K562 (cell line): Measurements from ENCODE around the gene JAKMIP2. TPM values are rescaled to one million over a fixed set of nuclear protein-coding genes. Genes with fewer than 3 reads are reported as not detected.

Source experiments
- ATAC-seq: fragments of 200-7000 bp; cut with Tn5 transposase; 3 replicates; pipeline ENCODE4 v1.9.1; 2020; ENCODE audit warnings: moderate library complexity
- BruUV-seq: library from RNA; stranded (reverse); fragments of 400-500 nt; replicated peaks from 2 replicates; lab custom pipeline; 2021; lab: Mats Ljungman, UMichigan
- CTCF ChIA-PET: fragments of 300-600 bp; formaldehyde crosslinking; extraction: SDS; loops from one replicate; lab custom pipeline; 2021; ENCODE audit warnings: low intra/inter-chr PET ratio; lab: Yijun Ruan, JAX
- POLR2A ChIA-PET: fragments of 300-600, 350-650 bp; sonication (Branson Sonifier 250); formaldehyde crosslinking; extraction: SDS; loops from one replicate; lab custom pipeline; 2021; ENCODE audit warnings: antibody characterized with exemption, inconsistent platforms; lab: Yijun Ruan, JAX
- DNase-seq, 4 experiments: peaks; one replicate each; pipeline versions ENCODE4 v3.0.0 to v3.0.0-alpha.2; 2011 to 2018; ENCODE audit warnings: low spot score in 3 of 4, mixed read lengths in 3 of 4; ENCODE audit errors: extremely low read depth in 1 of 4
- FAIRE-seq: peaks from 2 replicates; lab custom pipeline; 2011; peaks lifted over from hg19 to GRCh38; lab: Jason Lieb, UNC
- H2AFZ ChIP-seq: 2 replicates; pipeline ENCODE4 v1.6.0; 2011; ENCODE audit warnings: low read depth, low read length, control low read depth, inconsistent platforms
- H3K27ac ChIP-seq: fragments of 200-600 bp; 3 replicates; pipeline ENCODE4 v1.8.0; 2011; ENCODE audit warnings: low read depth, mild to moderate bottlenecking, control low read depth, inconsistent platforms, low read length, moderate library complexity, mixed read lengths; ENCODE audit errors: extremely low read depth
- H3K27me3 ChIP-seq, 2 experiments: fragments of 300-600 bp in 1 of 2; 2 replicates in 1 of 2; 3 replicates in 1 of 2; pipeline versions ENCODE4 v1.6.0 to v1.8.0; 2011; ENCODE audit warnings: inconsistent platforms in 2 of 2, low read length in 2 of 2, mild to moderate bottlenecking in 1 of 2, mixed read lengths in 1 of 2, moderate library complexity in 1 of 2; ENCODE audit not compliant: control insufficient read depth in 2 of 2, insufficient read depth in 2 of 2
- H3K36me3 ChIP-seq: fragments of 300-600 bp; 3 replicates; pipeline ENCODE4 v1.8.0; 2011; ENCODE audit warnings: mild to moderate bottlenecking, low read length, inconsistent platforms; ENCODE audit not compliant: control insufficient read depth, insufficient read depth
- H3K4me1 ChIP-seq, 2 experiments: fragments of 200-600 bp in 1 of 2; replicated peaks in 1 of 2; 2 replicates in 1 of 2; 3 replicates in 1 of 2; pipeline versions ENCODE4 v1.5.1 to v1.8.0; 2011; ENCODE audit warnings: inconsistent platforms in 2 of 2, low read length in 2 of 2, mild to moderate bottlenecking in 1 of 2, mixed read lengths in 1 of 2, moderate library complexity in 1 of 2; ENCODE audit not compliant: control insufficient read depth in 2 of 2, insufficient read depth in 2 of 2
- H3K4me2 ChIP-seq: 2 replicates; pipeline ENCODE4 v1.6.1; 2011; ENCODE audit warnings: low read length, control low read depth, inconsistent platforms, mixed read lengths; ENCODE audit not compliant: insufficient read depth
- H3K4me3 ChIP-seq: fragments of 200-600 bp; sonication (generic), shearing (Covaris generic); 2 replicates; pipeline ENCODE4 v1.5.1; 2016; ENCODE audit warnings: control low read depth, inconsistent platforms
- H3K79me2 ChIP-seq: fragments of 200-600 bp; 3 replicates; pipeline ENCODE4 v1.8.0; 2011; ENCODE audit warnings: low read length, inconsistent platforms; ENCODE audit not compliant: control insufficient read depth, insufficient read depth
- H3K9ac ChIP-seq, 2 experiments: 2 replicates each; pipeline versions ENCODE4 v1.6.0 to v1.6.1; 2011; ENCODE audit warnings: low read depth in 2 of 2, low read length in 2 of 2, control low read depth in 1 of 2, inconsistent platforms in 1 of 2, mild to moderate bottlenecking in 1 of 2, mixed read lengths in 1 of 2; ENCODE audit not compliant: insufficient read depth in 1 of 2
- H3K9me1 ChIP-seq: one replicate; pipeline ENCODE4 v1.6.0; 2011; ENCODE audit warnings: inconsistent platforms, mild to moderate bottlenecking, low read length, moderate library complexity; ENCODE audit not compliant: control insufficient read depth, insufficient read depth
- H3K9me3 ChIP-seq: replicated peaks from 2 replicates; pipeline ENCODE4 v1.5.1; 2011; ENCODE audit warnings: low read depth, low read length, inconsistent platforms; ENCODE audit not compliant: control insufficient read depth, insufficient read depth
- H4K20me1 ChIP-seq: replicated peaks from 2 replicates; pipeline ENCODE4 v1.6.1; 2011; ENCODE audit warnings: low read length, inconsistent platforms, mixed read lengths; ENCODE audit not compliant: control insufficient read depth, insufficient read depth
- BRD4 ChIP-seq: fragments of 200-600 bp; sonication (generic); IDR thresholded peaks from 2 replicates; pipeline ENCODE4 v1.6.1; 2017; ENCODE audit warnings: inconsistent platforms
- ETV5 ChIP-seq: sonication (generic); formaldehyde crosslinking; IDR thresholded peaks from 2 replicates; pipeline ENCODE4 v1.4.0; 2020; ENCODE audit warnings: low read depth, mild to moderate bottlenecking, missing genetic modification reagents
- HNRNPLL ChIP-seq: fragments of 200-400 bp; formaldehyde crosslinking; IDR thresholded peaks from 2 replicates; pipeline ENCODE4 v1.6.1; 2017; ENCODE audit warnings: low read length, low read depth, mild to moderate bottlenecking; ENCODE audit not compliant: poor library complexity, severe bottlenecking
- JUN ChIP-seq, 2 experiments: sonication (generic) in 1 of 2; formaldehyde crosslinking in 1 of 2; IDR thresholded peaks; 2 replicates each; pipeline versions ENCODE4 v1.6.1 to v1.8.0; 2012 to 2022; ENCODE audit warnings: borderline replicate concordance in 2 of 2, mild to moderate bottlenecking in 2 of 2, improper control_type of control experiment in 1 of 2, low read depth in 1 of 2, low read length in 1 of 2, missing genetic modification reagents in 1 of 2
- MBD2 ChIP-seq: sonication (generic); IDR thresholded peaks from 2 replicates; pipeline ENCODE4 v1.6.1; 2016; ENCODE audit warnings: low read depth, borderline replicate concordance
- MCM2 ChIP-seq: fragments of 450-650 bp; IDR thresholded peaks from 2 replicates; pipeline ENCODE4 v1.6.1; 2017; ENCODE audit warnings: low read depth, mild to moderate bottlenecking
- MTA3 ChIP-seq: fragments of 450-650 bp; formaldehyde crosslinking; IDR thresholded peaks from 2 replicates; pipeline ENCODE4 v1.6.1; 2017; ENCODE audit warnings: mild to moderate bottlenecking, borderline replicate concordance
- NEUROD1 ChIP-seq: fragments of 150-350 bp; IDR thresholded peaks from 2 replicates; pipeline ENCODE4 v1.6.1; 2014; ENCODE audit warnings: borderline replicate concordance, low read length, low read depth; ENCODE audit not compliant: partially characterized antibody
- NFATC3 ChIP-seq: fragments of 450-650 bp; IDR thresholded peaks from 2 replicates; pipeline ENCODE4 v1.6.1; 2017; ENCODE audit warnings: mild to moderate bottlenecking
- OTX1 ChIP-seq: fragments of 450-650 bp; formaldehyde crosslinking; IDR thresholded peaks from 2 replicates; pipeline ENCODE4 v1.4.0; 2022; ENCODE audit warnings: mild to moderate bottlenecking
- SRSF7 ChIP-seq: fragments of 200-400 bp; formaldehyde crosslinking; optimal IDR thresholded peaks from 2 replicates; pipeline ENCODE3; 2017; ENCODE audit warnings: mild to moderate bottlenecking, low read depth, low read length
- STAG1 ChIP-seq: sonication (generic); formaldehyde crosslinking; IDR thresholded peaks from 2 replicates; pipeline ENCODE4 v1.5.0; 2020; ENCODE audit warnings: missing genetic modification reagents, borderline replicate concordance
- TBL1XR1 ChIP-seq, 2 experiments: IDR thresholded peaks; 2 replicates each; pipeline ENCODE4 v1.6.1; 2012; ENCODE audit warnings: improper control_type of control experiment in 2 of 2, low read length in 2 of 2, mild to moderate bottlenecking in 1 of 2
- ZFX ChIP-seq: sonication (generic); formaldehyde crosslinking; IDR thresholded peaks from 2 replicates; pipeline ENCODE4 v1.8.0; 2022; ENCODE audit warnings: mild to moderate bottlenecking, missing genetic modification reagents, moderate library complexity
- ZNF165 ChIP-seq: fragments of 250-450 bp; sonication (Bioruptor Pico); IDR thresholded peaks from 2 replicates; pipeline ENCODE4 v1.4.0; 2020; ENCODE audit warnings: borderline replicate concordance
- WGBS: fragments of 100-300 bp; shearing (Covaris generic); methylation state at CpG from one replicate; pipeline ENCODE4 v1.1.6; 2016; ENCODE audit warnings: low coverage, mixed read lengths; ENCODE audit not compliant: insufficient coverage; ENCODE audit errors: missing lambda C conversion rate; 5-methylcytosine and 5-hydroxymethylcytosine counted together
- in situ Hi-C: fragments of 300-500 bp; cut with MboI; formaldehyde crosslinking; loops from 4 replicates; pipeline ENCODE4 v1.15.0; 2018; ENCODE audit warnings: inconsistent platforms, mixed read lengths
- intact Hi-C: fragments of 100-400 bp; cut with micrococcal nuclease; formaldehyde crosslinking; loops from 2 replicates; pipeline ENCODE4 v1.14.2; 2022
- polyA plus RNA-seq, 8 experiments: library from polyadenylated mRNA; depleted of rRNA in 4 of 8; stranded (reverse) in 5 of 8; unstranded in 3 of 8; fragments of >200 nt; fragmentation: Nextera tagmentation in 2 of 8; fragmentation: Illumina TruSeq in 1 of 8; extraction: Ambion mirVana in 2 of 8; extraction: Trizol in 1 of 8; gene quantifications; 2 replicates each; pipeline versions ENCODE4 v1.2.1 to v1.2.3, GENCODE V29; 2011 to 2014; ENCODE audit warnings: inconsistent platforms in 1 of 8, missing spikeins in 1 of 8
- total RNA-seq, 7 experiments: library from RNA; depleted of rRNA in 6 of 7; stranded (reverse); fragments of >200 nt in 6 of 7; fragmentation: Illumina TruSeq in 2 of 7; extraction: Trizol in 2 of 7; gene quantifications; 2 replicates each; pipeline versions ENCODE4 v1.2.1 to v1.2.3, GENCODE V29; 2011 to 2021; ENCODE audit warnings: low replicate concordance in 1 of 7
- TF ChIP-seq, protein P1 (sequence below): fragments of 450-650 bp; formaldehyde crosslinking; IDR thresholded peaks from 2 replicates; pipeline ENCODE4 v1.4.0; 2020; ENCODE audit warnings: mild to moderate bottlenecking, mixed read lengths
- TF ChIP-seq, protein P2 (sequence below): fragments of 250-450 bp; sonication (Bioruptor Pico); IDR thresholded peaks from 2 replicates; pipeline ENCODE4 v1.4.0; 2020
- TF ChIP-seq, protein P3 (sequence below): fragments of 450-650 bp; IDR thresholded peaks from 2 replicates; pipeline ENCODE4 v1.6.1; 2016; ENCODE audit warnings: low read depth, mild to moderate bottlenecking, moderate library complexity

JAKMIP2 gene
- total and polyA plus RNA-seq, 9 of the 15 experiments (the other 6 are each of a cell fraction or from before 2014, with no cell fraction given) = not detected

DNA sequence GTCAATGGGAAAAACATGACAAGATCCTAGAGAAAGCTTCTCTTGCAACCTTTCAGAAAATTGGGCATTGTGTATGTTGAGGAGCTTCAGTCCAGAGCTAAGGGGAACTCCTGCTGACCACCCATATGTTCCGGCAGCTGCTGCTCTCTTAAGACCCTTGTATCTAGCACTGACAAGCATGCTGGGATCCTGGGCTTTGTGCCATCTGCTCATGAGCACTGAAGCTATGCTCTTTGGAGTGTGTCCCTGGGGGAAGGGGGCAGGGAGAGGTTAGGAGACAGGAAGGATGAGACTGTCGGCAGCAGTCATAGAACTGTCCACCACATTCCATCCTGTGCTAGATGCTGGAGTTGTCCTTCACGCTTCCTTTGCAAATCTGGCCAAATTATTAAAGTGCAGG is 109.3 kb downstream of the JAKMIP2 start (continued):
- TF ChIP-seq, protein P1, sequence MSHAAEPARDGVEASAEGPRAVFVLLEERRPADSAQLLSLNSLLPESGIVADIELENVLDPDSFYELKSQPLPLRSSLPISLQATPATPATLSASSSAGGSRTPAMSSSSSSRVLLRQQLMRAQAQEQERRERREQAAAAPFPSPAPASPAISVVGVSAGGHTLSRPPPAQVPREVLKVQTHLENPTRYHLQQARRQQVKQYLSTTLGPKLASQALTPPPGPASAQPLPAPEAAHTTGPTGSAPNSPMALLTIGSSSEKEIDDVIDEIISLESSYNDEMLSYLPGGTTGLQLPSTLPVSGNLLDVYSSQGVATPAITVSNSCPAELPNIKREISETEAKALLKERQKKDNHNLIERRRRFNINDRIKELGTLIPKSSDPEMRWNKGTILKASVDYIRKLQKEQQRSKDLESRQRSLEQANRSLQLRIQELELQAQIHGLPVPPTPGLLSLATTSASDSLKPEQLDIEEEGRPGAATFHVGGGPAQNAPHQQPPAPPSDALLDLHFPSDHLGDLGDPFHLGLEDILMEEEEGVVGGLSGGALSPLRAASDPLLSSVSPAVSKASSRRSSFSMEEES (CRISPR knock-in tag) = no peak

DNA sequence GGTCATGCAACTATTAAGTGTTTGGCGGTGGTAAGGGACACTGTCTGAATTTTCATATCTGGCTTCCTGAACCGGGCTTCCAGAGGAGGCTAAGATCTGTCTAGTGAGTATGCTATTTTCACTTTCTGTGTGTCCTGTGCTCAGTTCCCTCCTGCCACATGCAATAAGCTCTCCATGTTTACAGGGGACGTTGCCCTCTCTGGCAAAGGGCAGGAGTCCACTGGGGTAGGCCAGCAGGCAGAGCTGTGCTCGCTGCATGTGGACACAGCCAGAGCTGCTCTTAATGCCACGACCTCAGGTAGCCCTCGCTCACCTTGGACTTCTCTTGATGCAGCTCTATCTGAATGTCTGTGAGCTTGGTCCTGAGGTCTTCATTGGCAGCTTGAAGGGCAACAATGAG is 111.2 kb downstream of the JAKMIP2 start:
- H3K4me2 ChIP-seq = no peak overlapping the region
- no peak for TF ChIP-seq MBD2
- TF ChIP-seq, protein P2, sequence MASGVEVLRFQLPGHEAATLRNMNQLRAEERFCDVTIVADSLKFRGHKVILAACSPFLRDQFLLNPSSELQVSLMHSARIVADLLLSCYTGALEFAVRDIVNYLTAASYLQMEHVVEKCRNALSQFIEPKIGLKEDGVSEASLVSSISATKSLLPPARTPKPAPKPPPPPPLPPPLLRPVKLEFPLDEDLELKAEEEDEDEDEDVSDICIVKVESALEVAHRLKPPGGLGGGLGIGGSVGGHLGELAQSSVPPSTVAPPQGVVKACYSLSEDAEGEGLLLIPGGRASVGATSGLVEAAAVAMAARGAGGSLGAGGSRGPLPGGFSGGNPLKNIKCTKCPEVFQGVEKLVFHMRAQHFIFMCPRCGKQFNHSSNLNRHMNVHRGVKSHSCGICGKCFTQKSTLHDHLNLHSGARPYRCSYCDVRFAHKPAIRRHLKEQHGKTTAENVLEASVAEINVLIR (CRISPR knock-in tag) = no peak
- no peak for TF ChIP-seq NEUROD1
- no peak for TF ChIP-seq SRSF7
- no peak for TF ChIP-seq NFATC3
- TF ChIP-seq, protein P3, sequence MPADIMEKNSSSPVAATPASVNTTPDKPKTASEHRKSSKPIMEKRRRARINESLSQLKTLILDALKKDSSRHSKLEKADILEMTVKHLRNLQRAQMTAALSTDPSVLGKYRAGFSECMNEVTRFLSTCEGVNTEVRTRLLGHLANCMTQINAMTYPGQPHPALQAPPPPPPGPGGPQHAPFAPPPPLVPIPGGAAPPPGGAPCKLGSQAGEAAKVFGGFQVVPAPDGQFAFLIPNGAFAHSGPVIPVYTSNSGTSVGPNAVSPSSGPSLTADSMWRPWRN = no peak
- no peak for TF ChIP-seq JUN (IDR thresholded peaks at IDR 0.05; ENCODE audit: borderline replicate concordance, low read depth, low read length)
- TF ChIP-seq JUN (CRISPR knock-in tag; IDR thresholded peaks at IDR 0.05; ENCODE audit: borderline replicate concordance) = no peak
- no peak for TF ChIP-seq MCM2
- no peak for TF ChIP-seq TBL1XR1 (IDR thresholded peaks at IDR 0.05; ENCODE audit: low read length in 2 of 2)
- TF ChIP-seq STAG1 (CRISPR knock-in tag) = no peak
- no peak for TF ChIP-seq ETV5 (CRISPR knock-in tag)
- TF ChIP-seq BRD4 = no peak
- TF ChIP-seq MTA3 = no peak
- no peak for TF ChIP-seq OTX1 (CRISPR knock-in tag)
- TF ChIP-seq ZNF165 = no peak
- TF ChIP-seq ZFX (CRISPR knock-in tag) = no peak
- TF ChIP-seq HNRNPLL = no peak
- POLR2A ChIA-PET = no interaction called here
- H3K9me1 ChIP-seq = no peaks in the 10 kb centered on the region
- FAIRE-seq = no peak
- DNase-seq = no peak
- no peak overlapping the region for H3K27ac ChIP-seq
- CTCF ChIA-PET = no interaction called here
- H2AFZ ChIP-seq = no peak overlapping the region
- H3K36me3 ChIP-seq = no peaks in the 10 kb centered on the region
- BruUV-seq = no TSS peak
- ATAC-seq = no peak
- no peak overlapping the region for H3K4me3 ChIP-seq
- H3K9me3 ChIP-seq = peaks cover 3% of the 10 kb centered on the region; the same call in 1 of the 2 replicates
- H4K20me1 ChIP-seq = no peaks in the 10 kb centered on the region
- in situ Hi-C loops (no loop called here), intact Hi-C loops (no loop called here)
- no peak overlapping the region for H3K9ac ChIP-seq
- no peaks in the 10 kb centered on the region for H3K27me3 ChIP-seq
- H3K79me2 ChIP-seq = no peaks in the 10 kb centered on the region
- WGBS = 1% methylated on average over 6 of the region's 6 CpGs
- no peaks in the 10 kb centered on the region for H3K4me1 ChIP-seq
